ENCODE data around the gene FRAS1.

DNA sequence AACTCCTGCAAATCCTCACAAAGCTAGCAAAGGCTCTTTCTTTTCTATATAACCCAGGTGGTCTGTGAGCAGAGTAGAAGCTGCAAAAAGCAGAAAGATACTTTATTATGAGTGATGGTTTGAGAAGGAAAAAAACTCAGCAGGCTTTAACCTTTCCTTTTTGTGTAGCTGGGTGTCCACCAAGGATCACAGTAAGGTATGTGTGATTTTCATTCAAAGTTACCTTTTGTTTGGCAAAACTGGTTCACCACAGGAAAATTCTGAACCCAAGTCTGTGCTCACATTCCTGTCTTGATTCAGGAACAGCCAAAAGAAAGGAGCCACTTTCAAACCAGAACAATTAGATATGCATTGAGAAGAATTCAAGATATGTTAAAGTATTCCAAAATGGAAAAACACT is 35.7 kb downstream of the FRAS1 start:
- TF ChIP-seq, protein P1, sequence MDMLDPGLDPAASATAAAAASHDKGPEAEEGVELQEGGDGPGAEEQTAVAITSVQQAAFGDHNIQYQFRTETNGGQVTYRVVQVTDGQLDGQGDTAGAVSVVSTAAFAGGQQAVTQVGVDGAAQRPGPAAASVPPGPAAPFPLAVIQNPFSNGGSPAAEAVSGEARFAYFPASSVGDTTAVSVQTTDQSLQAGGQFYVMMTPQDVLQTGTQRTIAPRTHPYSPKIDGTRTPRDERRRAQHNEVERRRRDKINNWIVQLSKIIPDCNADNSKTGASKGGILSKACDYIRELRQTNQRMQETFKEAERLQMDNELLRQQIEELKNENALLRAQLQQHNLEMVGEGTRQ (CRISPR knock-in tag; IDR thresholded peaks at IDR 0.05) = no peak; the same call in 1 of the 2 replicates
- TF ChIP-seq, protein P2, sequence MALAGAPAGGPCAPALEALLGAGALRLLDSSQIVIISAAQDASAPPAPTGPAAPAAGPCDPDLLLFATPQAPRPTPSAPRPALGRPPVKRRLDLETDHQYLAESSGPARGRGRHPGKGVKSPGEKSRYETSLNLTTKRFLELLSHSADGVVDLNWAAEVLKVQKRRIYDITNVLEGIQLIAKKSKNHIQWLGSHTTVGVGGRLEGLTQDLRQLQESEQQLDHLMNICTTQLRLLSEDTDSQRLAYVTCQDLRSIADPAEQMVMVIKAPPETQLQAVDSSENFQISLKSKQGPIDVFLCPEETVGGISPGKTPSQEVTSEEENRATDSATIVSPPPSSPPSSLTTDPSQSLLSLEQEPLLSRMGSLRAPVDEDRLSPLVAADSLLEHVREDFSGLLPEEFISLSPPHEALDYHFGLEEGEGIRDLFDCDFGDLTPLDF (CRISPR knock-in tag; IDR thresholded peaks at IDR 0.05) = no peak

Data from WTC11 (cell line).